Measurements from ENCODE around the gene LTBP1.

- TF ChIP-seq CTCF (IDR thresholded peaks at IDR 0.05): no peak
- TF ChIP-seq EZH2 (IDR thresholded peaks at IDR 0.05; ENCODE audit: borderline replicate concordance, insufficient read depth, low read depth, low read length, poor library complexity, severe bottlenecking): no peak
These were observed 78.0 kb downstream of the LTBP1 start for GRCh38 chr2:33024758-33025157.
